Keratinocyte (primary cell): Measurements from ENCODE around the gene ANKRD33. TPM values are rescaled to one million over a fixed set of nuclear protein-coding genes. Genes with fewer than 3 reads are reported as not detected.

Experiments
- DNase-seq: peaks from one replicate; pipeline ENCODE4 v3.0.0-alpha.2; 2011; ENCODE audit warnings: low read depth, missing footprints, low spot score
- FAIRE-seq: peaks from 2 replicates; lab custom pipeline; 2011; peaks lifted over from hg19 to GRCh38; lab: Jason Lieb, UNC
- H2AFZ ChIP-seq: 2 replicates; pipeline ENCODE4 v1.6.0; 2012; ENCODE audit warnings: low read length, control low read depth, inconsistent platforms; ENCODE audit not compliant: control insufficient read depth
- H3K27ac ChIP-seq: 2 replicates; pipeline ENCODE4 v1.5.1; 2011; ENCODE audit warnings: low read length; ENCODE audit not compliant: control insufficient read depth, insufficient read depth
- H3K27me3 ChIP-seq: 3 replicates; pipeline ENCODE4 v1.6.0; 2011; ENCODE audit warnings: low read length; ENCODE audit not compliant: control insufficient read depth, insufficient read depth; ENCODE audit errors: extremely low read depth
- H3K36me3 ChIP-seq, 2 experiments: 2 replicates in 1 of 2; 3 replicates in 1 of 2; pipeline ENCODE4 v1.5.1; 2011; ENCODE audit warnings: low read length in 2 of 2, mild to moderate bottlenecking in 1 of 2; ENCODE audit not compliant: control insufficient read depth in 2 of 2, insufficient read depth in 2 of 2; ENCODE audit errors: extremely low read depth in 1 of 2
- H3K4me1 ChIP-seq: 3 replicates; pipeline ENCODE4 v1.5.1; 2011; ENCODE audit warnings: low read length; ENCODE audit not compliant: control insufficient read depth, insufficient read depth; ENCODE audit errors: extremely low read depth
- H3K4me2 ChIP-seq: 3 replicates; pipeline ENCODE4 v1.6.0; 2011; ENCODE audit warnings: low read depth, low read length; ENCODE audit not compliant: control insufficient read depth, insufficient read depth; ENCODE audit errors: extremely low read depth
- H3K4me3 ChIP-seq, 3 experiments: fragments of 200-600 bp in 1 of 3; sonication (generic) in 1 of 3; 2 replicates in 2 of 3; 3 replicates in 1 of 3; pipeline ENCODE4 v1.5.1; 2011 to 2016; ENCODE audit warnings: low read length in 3 of 3, mild to moderate bottlenecking in 3 of 3, control low read depth in 2 of 3, inconsistent platforms in 1 of 3, low read depth in 1 of 3, mixed read lengths in 1 of 3, mixed run types in 1 of 3, moderate library complexity in 1 of 3; ENCODE audit not compliant: control insufficient read depth in 2 of 3, insufficient read depth in 2 of 3; ENCODE audit errors: extremely low read depth in 1 of 3
- H3K79me2 ChIP-seq: 2 replicates; pipeline ENCODE4 v1.6.0; 2012; ENCODE audit warnings: low read length; ENCODE audit not compliant: control insufficient read depth, insufficient read depth
- H3K9ac ChIP-seq: 3 replicates; pipeline ENCODE4 v1.6.0; 2011; ENCODE audit warnings: low read length; ENCODE audit not compliant: control insufficient read depth, insufficient read depth; ENCODE audit errors: extremely low read depth
- H3K9me1 ChIP-seq: 3 replicates; pipeline ENCODE4 v1.6.0; 2011; ENCODE audit warnings: low read length; ENCODE audit not compliant: control insufficient read depth, insufficient read depth; ENCODE audit errors: extremely low read depth
- H3K9me3 ChIP-seq: 2 replicates; pipeline ENCODE4 v1.5.1; 2012; ENCODE audit warnings: low read depth, low read length; ENCODE audit not compliant: control insufficient read depth
- H4K20me1 ChIP-seq: 3 replicates; pipeline ENCODE4 v1.6.0; 2011; ENCODE audit warnings: low read length; ENCODE audit not compliant: control insufficient read depth, insufficient read depth; ENCODE audit errors: extremely low read depth
- CTCF ChIP-seq, 3 experiments: IDR thresholded peaks in 1 of 3; conservative IDR thresholded peaks in 1 of 3; optimal IDR thresholded peaks in 1 of 3; 2 replicates in 2 of 3; 3 replicates in 1 of 3; pipeline versions ENCODE3 to v1.5.1; 2011; ENCODE audit warnings: low read length in 3 of 3, mild to moderate bottlenecking in 3 of 3, moderate library complexity in 2 of 3, control low read depth in 1 of 3, inconsistent platforms in 1 of 3; ENCODE audit not compliant: insufficient read depth in 2 of 3; ENCODE audit errors: extremely low read depth in 1 of 3
- EZH2 ChIP-seq: IDR thresholded peaks from one replicate; pipeline ENCODE4 v1.6.1; 2012; ENCODE audit warnings: inconsistent platforms, mild to moderate bottlenecking, low read length, moderate library complexity
- dilution Hi-C: fragments of 300-500 bp; cut with MboI; formaldehyde crosslinking; loops from one replicate; pipeline ENCODE4 v1.7.0; 2020; ENCODE audit warnings: low sequenced_read_pairs; ENCODE audit not compliant: extremely low pct_ligation_motif_present
- polyA plus RNA-seq, 5 experiments: library from polyadenylated mRNA; depleted of rRNA in 3 of 5; stranded (reverse) in 3 of 5; stranded (forward) in 1 of 5; unstranded in 1 of 5; fragments of >200 nt; gene quantifications; 1 replicate in 1 of 5; 2 replicates in 3 of 5; 3 replicates in 1 of 5; pipeline versions ENCODE4 v1.2.1 to v1.2.3, GENCODE V29; 2011 to 2012; ENCODE audit warnings: missing spikeins in 2 of 5, low read depth in 1 of 5, low replicate concordance in 1 of 5

The ANKRD33 gene
- polyA plus RNA-seq, 1 donor (not counting 4 experiments of a cell fraction or from before 2014, with no cell fraction given), result not detected

DNA sequence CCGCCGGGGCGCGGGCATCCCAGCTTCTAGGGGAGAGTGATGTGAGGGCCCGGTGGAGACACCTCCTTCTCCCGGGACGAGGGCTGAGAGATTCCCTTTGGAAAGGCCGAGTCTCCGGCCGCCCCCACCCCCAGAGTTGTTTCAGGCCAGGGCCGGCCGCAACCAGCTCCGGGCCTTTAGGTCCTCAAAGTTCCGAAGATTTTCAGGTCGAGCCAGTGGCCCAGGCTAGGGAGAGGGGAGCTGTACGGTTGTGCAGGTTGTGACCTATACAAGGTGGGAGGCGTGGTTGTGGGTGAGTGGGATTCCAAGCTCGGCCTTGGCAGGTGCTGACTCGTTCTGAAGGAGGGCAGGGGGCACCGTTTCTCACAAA, 18.4 kb upstream of the ANKRD33 start:
- H3K9ac ChIP-seq, result no peak overlapping the region
- no peak overlapping the region for H3K4me3 ChIP-seq
- no peak for FAIRE-seq
- H3K4me1 ChIP-seq, result no peaks in the 10 kb centered on the region
- TF ChIP-seq EZH2, result no peak
- TF ChIP-seq CTCF (optimal IDR thresholded peaks at IDR 0.05 in 1 of 3, IDR thresholded peaks at IDR 0.05 in 1 of 3, conservative IDR thresholded peaks at IDR 0.05 in 1 of 3; ENCODE audit: extremely low read depth in 1 of 3, insufficient read depth in 2 of 3, low read length in 3 of 3), result no peak
- H3K9me1 ChIP-seq, result no peaks in the 10 kb centered on the region
- H3K27ac ChIP-seq, result no peak overlapping the region
- peaks cover 57% of the 10 kb centered on the region for H3K27me3 ChIP-seq
- H2AFZ ChIP-seq, result no peak overlapping the region
- no peaks in the 10 kb centered on the region for H3K36me3 ChIP-seq
- DNase-seq, result no peak
- no peak overlapping the region for H3K4me2 ChIP-seq
- H3K9me3 ChIP-seq, result no peaks in the 10 kb centered on the region
- dilution Hi-C loops, result no loop called here
- no peaks in the 10 kb centered on the region for H4K20me1 ChIP-seq
- H3K79me2 ChIP-seq, result no peaks in the 10 kb centered on the region

DNA sequence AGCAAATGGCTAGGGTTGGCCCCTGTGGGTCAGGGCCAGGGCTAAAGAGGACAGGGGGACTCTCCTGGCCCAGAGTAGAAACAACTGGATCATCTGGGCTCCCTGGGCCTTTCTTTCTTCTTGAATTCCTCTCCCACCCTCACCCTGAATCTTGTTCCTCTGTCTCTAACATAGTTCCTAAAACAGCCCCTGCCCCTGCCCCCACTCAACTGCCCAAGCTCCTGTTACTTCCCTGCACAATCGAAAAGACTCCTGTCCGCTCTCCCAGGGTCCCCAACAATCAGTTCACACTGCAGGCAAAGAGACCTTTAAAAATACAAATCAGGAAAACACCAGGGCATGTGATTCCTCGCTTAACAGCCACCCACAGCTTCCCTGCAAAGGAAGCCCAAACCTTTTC, 18.0 kb upstream of the ANKRD33 start:
- no peaks in the 10 kb centered on the region for H4K20me1 ChIP-seq
- no peak overlapping the region for H3K4me3 ChIP-seq
- H3K9ac ChIP-seq, result no peak overlapping the region
- FAIRE-seq, result no peak
- H3K79me2 ChIP-seq, result no peaks in the 10 kb centered on the region
- H3K4me1 ChIP-seq, result no peaks in the 10 kb centered on the region
- no peaks in the 10 kb centered on the region for H3K9me3 ChIP-seq
- no peak overlapping the region for H3K4me2 ChIP-seq
- H3K27me3 ChIP-seq, result peaks cover 52% of the 10 kb centered on the region
- H3K36me3 ChIP-seq, result no peaks in the 10 kb centered on the region
- dilution Hi-C loops, result no loop called here
- H3K27ac ChIP-seq, result no peak overlapping the region
- no peak for DNase-seq
- H3K9me1 ChIP-seq, result no peaks in the 10 kb centered on the region
- TF ChIP-seq EZH2, result no peak
- TF ChIP-seq CTCF (optimal IDR thresholded peaks at IDR 0.05 in 1 of 3, IDR thresholded peaks at IDR 0.05 in 1 of 3, conservative IDR thresholded peaks at IDR 0.05 in 1 of 3; ENCODE audit: extremely low read depth in 1 of 3, insufficient read depth in 2 of 3, low read length in 3 of 3), result no peak
- no peak overlapping the region for H2AFZ ChIP-seq
